DMS53 treated with DMSO at 0.1 percent for 48 hours (cell line): ENCODE data around the gene FOXA2.

ENCODE experiments used
- DNase-seq: peaks from one replicate; lab custom pipeline; 2025; ENCODE audit not compliant: unreplicated experiment; lab: John Stamatoyannopoulos, UW

The FOXA2 gene

GRCh38 chr20:22542427-22542826, 41.9 kb downstream of the FOXA2 start:
- no peak for DNase-seq

- no peak for DNase-seq
These were observed 43.5 kb downstream of the FOXA2 start for GRCh38 chr20:22540832-22541231.

GRCh38 chr20:22536956-22537756, 47.2 kb downstream of the FOXA2 start:
- DNase-seq = peak; percentile 81

- no peak for DNase-seq
These were observed 48.1 kb downstream of the FOXA2 start for GRCh38 chr20:22536141-22536828.

- DNase-seq = no peak
These were observed 48.9 kb downstream of the FOXA2 start for GRCh38 chr20:22535483-22535882.

- DNase-seq = no peak
These were observed 50.3 kb downstream of the FOXA2 start for GRCh38 chr20:22533823-22534751.

- DNase-seq = no peak
These were observed 51.8 kb downstream of the FOXA2 start for GRCh38 chr20:22532598-22532997.

- no peak for DNase-seq
These were observed 52.6 kb downstream of the FOXA2 start for GRCh38 chr20:22531756-22532155.

- no peak for DNase-seq
These were observed 53.2 kb downstream of the FOXA2 start for GRCh38 chr20:22531056-22531615.
